ENCODE data around the gene PRADC1. TPM values are rescaled to one million over a fixed set of nuclear protein-coding genes. Genes with fewer than 3 reads are reported as not detected.

The PRADC1 gene
- total RNA-seq, 1 experiment from 2014 or later, result 12.9 TPM

DNA sequence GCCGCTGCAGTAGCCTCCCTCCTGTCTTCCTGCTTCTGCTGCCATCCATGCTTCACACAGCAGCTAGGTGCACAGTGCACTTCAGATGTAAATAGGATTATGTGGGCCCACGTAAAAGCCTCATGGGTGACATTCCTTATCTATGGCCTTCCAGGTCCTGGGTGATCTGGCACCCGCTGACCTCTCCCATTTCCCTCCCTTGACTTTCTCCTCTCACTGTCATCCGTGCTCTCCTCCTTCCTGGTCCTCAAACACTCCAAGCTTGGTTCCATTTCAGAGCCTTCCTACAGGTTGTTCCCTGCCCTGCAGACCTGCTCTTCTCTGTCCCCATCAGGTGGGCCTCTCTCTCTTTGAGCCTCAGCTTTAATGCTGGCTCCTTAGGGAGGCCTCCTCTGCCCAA is 23.0 kb downstream of the PRADC1 start:
- Mint-ChIP-seq H3K27me3 (ENCODE audit: low read depth) (peaks cover 38% of the 10 kb centered on the region), H3K4me3 (no peak overlapping the region), H3K4me1 (peaks cover 21% of the 10 kb centered on the region), H3K27ac (no peak overlapping the region), H3K36me3 (no peaks in the 10 kb centered on the region), H3K9me3 (no peaks in the 10 kb centered on the region)
- DNase-seq (ENCODE audit: low spot score) (no peak), ATAC-seq (no peak)
- TF ChIP-seq ZNF232 (CRISPR knock-in tag; IDR thresholded peaks at IDR 0.05) (no peak), MYBL2 (CRISPR knock-in tag; IDR thresholded peaks at IDR 0.05) (no peak), ELF4 (CRISPR knock-in tag; IDR thresholded peaks at IDR 0.05; ENCODE audit: low read depth) (no peak), TEAD4 (CRISPR knock-in tag; IDR thresholded peaks at IDR 0.05) (no peak), MXD4 (CRISPR knock-in tag; IDR thresholded peaks at IDR 0.05; ENCODE audit: borderline replicate concordance) (no peak)
- TF ChIP-seq, protein P1, sequence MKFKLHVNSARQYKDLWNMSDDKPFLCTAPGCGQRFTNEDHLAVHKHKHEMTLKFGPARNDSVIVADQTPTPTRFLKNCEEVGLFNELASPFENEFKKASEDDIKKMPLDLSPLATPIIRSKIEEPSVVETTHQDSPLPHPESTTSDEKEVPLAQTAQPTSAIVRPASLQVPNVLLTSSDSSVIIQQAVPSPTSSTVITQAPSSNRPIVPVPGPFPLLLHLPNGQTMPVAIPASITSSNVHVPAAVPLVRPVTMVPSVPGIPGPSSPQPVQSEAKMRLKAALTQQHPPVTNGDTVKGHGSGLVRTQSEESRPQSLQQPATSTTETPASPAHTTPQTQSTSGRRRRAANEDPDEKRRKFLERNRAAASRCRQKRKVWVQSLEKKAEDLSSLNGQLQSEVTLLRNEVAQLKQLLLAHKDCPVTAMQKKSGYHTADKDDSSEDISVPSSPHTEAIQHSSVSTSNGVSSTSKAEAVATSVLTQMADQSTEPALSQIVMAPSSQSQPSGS (CRISPR knock-in tag; IDR thresholded peaks at IDR 0.05; ENCODE audit: borderline replicate concordance, low read depth), result no peak
- TF ChIP-seq, protein P2, sequence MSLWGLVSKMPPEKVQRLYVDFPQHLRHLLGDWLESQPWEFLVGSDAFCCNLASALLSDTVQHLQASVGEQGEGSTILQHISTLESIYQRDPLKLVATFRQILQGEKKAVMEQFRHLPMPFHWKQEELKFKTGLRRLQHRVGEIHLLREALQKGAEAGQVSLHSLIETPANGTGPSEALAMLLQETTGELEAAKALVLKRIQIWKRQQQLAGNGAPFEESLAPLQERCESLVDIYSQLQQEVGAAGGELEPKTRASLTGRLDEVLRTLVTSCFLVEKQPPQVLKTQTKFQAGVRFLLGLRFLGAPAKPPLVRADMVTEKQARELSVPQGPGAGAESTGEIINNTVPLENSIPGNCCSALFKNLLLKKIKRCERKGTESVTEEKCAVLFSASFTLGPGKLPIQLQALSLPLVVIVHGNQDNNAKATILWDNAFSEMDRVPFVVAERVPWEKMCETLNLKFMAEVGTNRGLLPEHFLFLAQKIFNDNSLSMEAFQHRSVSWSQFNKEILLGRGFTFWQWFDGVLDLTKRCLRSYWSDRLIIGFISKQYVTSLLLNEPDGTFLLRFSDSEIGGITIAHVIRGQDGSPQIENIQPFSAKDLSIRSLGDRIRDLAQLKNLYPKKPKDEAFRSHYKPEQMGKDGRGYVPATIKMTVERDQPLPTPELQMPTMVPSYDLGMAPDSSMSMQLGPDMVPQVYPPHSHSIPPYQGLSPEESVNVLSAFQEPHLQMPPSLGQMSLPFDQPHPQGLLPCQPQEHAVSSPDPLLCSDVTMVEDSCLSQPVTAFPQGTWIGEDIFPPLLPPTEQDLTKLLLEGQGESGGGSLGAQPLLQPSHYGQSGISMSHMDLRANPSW (CRISPR knock-in tag; conservative IDR thresholded peaks at IDR 0.05; ENCODE audit: low read depth), result no peak
- TF ChIP-seq, protein P3, sequence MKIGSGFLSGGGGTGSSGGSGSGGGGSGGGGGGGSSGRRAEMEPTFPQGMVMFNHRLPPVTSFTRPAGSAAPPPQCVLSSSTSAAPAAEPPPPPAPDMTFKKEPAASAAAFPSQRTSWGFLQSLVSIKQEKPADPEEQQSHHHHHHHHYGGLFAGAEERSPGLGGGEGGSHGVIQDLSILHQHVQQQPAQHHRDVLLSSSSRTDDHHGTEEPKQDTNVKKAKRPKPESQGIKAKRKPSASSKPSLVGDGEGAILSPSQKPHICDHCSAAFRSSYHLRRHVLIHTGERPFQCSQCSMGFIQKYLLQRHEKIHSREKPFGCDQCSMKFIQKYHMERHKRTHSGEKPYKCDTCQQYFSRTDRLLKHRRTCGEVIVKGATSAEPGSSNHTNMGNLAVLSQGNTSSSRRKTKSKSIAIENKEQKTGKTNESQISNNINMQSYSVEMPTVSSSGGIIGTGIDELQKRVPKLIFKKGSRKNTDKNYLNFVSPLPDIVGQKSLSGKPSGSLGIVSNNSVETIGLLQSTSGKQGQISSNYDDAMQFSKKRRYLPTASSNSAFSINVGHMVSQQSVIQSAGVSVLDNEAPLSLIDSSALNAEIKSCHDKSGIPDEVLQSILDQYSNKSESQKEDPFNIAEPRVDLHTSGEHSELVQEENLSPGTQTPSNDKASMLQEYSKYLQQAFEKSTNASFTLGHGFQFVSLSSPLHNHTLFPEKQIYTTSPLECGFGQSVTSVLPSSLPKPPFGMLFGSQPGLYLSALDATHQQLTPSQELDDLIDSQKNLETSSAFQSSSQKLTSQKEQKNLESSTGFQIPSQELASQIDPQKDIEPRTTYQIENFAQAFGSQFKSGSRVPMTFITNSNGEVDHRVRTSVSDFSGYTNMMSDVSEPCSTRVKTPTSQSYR (CRISPR knock-in tag; IDR thresholded peaks at IDR 0.05), result no peak
- TF ChIP-seq, protein P4, sequence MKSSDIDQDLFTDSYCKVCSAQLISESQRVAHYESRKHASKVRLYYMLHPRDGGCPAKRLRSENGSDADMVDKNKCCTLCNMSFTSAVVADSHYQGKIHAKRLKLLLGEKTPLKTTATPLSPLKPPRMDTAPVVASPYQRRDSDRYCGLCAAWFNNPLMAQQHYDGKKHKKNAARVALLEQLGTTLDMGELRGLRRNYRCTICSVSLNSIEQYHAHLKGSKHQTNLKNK (CRISPR knock-in tag; IDR thresholded peaks at IDR 0.05), result no peak
- TF ChIP-seq, protein P5, sequence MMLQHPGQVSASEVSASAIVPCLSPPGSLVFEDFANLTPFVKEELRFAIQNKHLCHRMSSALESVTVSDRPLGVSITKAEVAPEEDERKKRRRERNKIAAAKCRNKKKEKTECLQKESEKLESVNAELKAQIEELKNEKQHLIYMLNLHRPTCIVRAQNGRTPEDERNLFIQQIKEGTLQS (CRISPR knock-in tag; conservative IDR thresholded peaks at IDR 0.05), result no peak
- POLR2A ChIA-PET, result no interaction called here
- CTCF ChIA-PET, result interaction anchor here (1.5 to 9.8 kb wide), 2 partner anchors 8 to 34 kb away, joined by 7 to 179 read pairs; partner anchors contain the start of gene NOTO

DNA sequence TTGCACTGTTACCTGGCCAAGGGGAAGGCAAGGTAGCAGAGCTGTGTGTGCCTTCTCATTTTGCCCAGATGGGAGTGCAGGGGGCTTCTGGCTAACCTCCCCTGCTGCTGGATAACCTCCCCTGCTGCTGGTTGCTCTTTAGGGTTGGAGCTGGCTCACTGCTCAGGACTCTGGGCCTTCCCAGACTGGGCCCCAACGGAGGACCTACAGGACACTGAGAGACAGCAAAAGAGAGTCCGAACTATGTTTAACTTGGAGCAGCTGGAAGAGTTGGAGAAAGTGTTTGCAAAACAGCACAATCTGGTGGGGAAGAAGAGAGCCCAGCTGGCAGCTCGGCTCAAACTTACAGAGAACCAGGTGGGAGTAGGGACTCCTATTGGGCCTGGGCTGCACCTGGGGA is 24.8 kb downstream of the PRADC1 start:
- Mint-ChIP-seq H3K4me1 (peaks cover 9% of the 10 kb centered on the region), H3K4me3 (no peak overlapping the region), H3K27ac (no peak overlapping the region), H3K36me3 (no peaks in the 10 kb centered on the region), H3K27me3 (ENCODE audit: low read depth) (peaks cover 52% of the 10 kb centered on the region), H3K9me3 (no peaks in the 10 kb centered on the region)
- POLR2A ChIA-PET, result no interaction called here
- CTCF ChIA-PET, result interaction anchor here (0.8 to 9.8 kb wide), 3 partner anchors 32 to 315 kb away, joined by 3 to 179 read pairs (median 5); no protein-coding TSS in a partner anchor
- no peak for DNase-seq (ENCODE audit: low spot score)
- no peak for ATAC-seq
- TF ChIP-seq FOXP1 (CRISPR knock-in tag; IDR thresholded peaks at IDR 0.05; ENCODE audit: borderline replicate concordance), result no peak
- TF ChIP-seq FOXJ3 (CRISPR knock-in tag; IDR thresholded peaks at IDR 0.05; ENCODE audit: borderline replicate concordance), result no peak
- TF ChIP-seq, protein P6, sequence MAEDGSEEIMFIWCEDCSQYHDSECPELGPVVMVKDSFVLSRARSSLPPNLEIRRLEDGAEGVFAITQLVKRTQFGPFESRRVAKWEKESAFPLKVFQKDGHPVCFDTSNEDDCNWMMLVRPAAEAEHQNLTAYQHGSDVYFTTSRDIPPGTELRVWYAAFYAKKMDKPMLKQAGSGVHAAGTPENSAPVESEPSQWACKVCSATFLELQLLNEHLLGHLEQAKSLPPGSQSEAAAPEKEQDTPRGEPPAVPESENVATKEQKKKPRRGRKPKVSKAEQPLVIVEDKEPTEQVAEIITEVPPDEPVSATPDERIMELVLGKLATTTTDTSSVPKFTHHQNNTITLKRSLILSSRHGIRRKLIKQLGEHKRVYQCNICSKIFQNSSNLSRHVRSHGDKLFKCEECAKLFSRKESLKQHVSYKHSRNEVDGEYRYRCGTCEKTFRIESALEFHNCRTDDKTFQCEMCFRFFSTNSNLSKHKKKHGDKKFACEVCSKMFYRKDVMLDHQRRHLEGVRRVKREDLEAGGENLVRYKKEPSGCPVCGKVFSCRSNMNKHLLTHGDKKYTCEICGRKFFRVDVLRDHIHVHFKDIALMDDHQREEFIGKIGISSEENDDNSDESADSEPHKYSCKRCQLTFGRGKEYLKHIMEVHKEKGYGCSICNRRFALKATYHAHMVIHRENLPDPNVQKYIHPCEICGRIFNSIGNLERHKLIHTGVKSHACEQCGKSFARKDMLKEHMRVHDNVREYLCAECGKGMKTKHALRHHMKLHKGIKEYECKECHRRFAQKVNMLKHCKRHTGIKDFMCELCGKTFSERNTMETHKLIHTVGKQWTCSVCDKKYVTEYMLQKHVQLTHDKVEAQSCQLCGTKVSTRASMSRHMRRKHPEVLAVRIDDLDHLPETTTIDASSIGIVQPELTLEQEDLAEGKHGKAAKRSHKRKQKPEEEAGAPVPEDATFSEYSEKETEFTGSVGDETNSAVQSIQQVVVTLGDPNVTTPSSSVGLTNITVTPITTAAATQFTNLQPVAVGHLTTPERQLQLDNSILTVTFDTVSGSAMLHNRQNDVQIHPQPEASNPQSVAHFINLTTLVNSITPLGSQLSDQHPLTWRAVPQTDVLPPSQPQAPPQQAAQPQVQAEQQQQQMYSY (CRISPR knock-in tag; IDR thresholded peaks at IDR 0.05), result no peak
- TF ChIP-seq, protein P7, sequence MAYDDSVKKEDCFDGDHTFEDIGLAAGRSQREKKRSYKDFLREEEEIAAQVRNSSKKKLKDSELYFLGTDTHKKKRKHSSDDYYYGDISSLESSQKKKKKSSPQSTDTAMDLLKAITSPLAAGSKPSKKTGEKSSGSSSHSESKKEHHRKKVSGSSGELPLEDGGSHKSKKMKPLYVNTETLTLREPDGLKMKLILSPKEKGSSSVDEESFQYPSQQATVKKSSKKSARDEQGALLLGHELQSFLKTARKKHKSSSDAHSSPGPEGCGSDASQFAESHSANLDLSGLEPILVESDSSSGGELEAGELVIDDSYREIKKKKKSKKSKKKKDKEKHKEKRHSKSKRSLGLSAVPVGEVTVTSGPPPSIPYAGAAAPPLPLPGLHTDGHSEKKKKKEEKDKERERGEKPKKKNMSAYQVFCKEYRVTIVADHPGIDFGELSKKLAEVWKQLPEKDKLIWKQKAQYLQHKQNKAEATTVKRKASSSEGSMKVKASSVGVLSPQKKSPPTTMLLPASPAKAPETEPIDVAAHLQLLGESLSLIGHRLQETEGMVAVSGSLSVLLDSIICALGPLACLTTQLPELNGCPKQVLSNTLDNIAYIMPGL (CRISPR knock-in tag; IDR thresholded peaks at IDR 0.05), result no peak
- no peak for TF ChIP-seq OVOL2 (CRISPR knock-in tag; IDR thresholded peaks at IDR 0.05; ENCODE audit: borderline replicate concordance)
- no peak for TF ChIP-seq TCF7 (CRISPR knock-in tag; IDR thresholded peaks at IDR 0.05; ENCODE audit: low read depth)
- TF ChIP-seq ZNF219 (CRISPR knock-in tag; IDR thresholded peaks at IDR 0.05; ENCODE audit: borderline replicate concordance), result no peak
- no peak for TF ChIP-seq ZNF121 (CRISPR knock-in tag; IDR thresholded peaks at IDR 0.05)
- TF ChIP-seq, protein P8, sequence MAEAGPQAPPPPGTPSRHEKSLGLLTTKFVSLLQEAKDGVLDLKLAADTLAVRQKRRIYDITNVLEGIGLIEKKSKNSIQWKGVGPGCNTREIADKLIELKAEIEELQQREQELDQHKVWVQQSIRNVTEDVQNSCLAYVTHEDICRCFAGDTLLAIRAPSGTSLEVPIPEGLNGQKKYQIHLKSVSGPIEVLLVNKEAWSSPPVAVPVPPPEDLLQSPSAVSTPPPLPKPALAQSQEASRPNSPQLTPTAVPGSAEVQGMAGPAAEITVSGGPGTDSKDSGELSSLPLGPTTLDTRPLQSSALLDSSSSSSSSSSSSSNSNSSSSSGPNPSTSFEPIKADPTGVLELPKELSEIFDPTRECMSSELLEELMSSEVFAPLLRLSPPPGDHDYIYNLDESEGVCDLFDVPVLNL (CRISPR knock-in tag; IDR thresholded peaks at IDR 0.05; ENCODE audit: borderline replicate concordance, low read depth), result no peak
- TF ChIP-seq, protein P9, sequence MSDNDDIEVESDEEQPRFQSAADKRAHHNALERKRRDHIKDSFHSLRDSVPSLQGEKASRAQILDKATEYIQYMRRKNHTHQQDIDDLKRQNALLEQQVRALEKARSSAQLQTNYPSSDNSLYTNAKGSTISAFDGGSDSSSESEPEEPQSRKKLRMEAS (CRISPR knock-in tag; IDR thresholded peaks at IDR 0.05), result no peak

Measured in WTC11 (cell line).